Activated CD8-positive, alpha-beta T cell treated with anti-CD3 and anti-CD28 coated beads for 36 hours (primary cell): ENCODE results near the gene IL17C. TPM values are rescaled to one million over a fixed set of nuclear protein-coding genes. Genes with fewer than 3 reads are reported as not detected.

ENCODE experiments used
- ATAC-seq: fragments of 200-7000 bp; cut with Tn5 transposase; one replicate; pipeline ENCODE4 v1.10.0; 2021; ENCODE audit warnings: mild to moderate bottlenecking, moderate library complexity
- CTCF ChIA-PET: fragments of 350-600 bp; sonication (Branson Sonifier 250); formaldehyde crosslinking; loops from one replicate; lab custom pipeline; 2021; ENCODE audit warnings: antibody characterized with exemption; lab: Charles Lee
- POLR2A ChIA-PET: fragments of 350-600 bp; sonication (Branson Sonifier 250); formaldehyde crosslinking; loops from one replicate; lab custom pipeline; 2021; ENCODE audit warnings: antibody characterized with exemption; lab: Charles Lee
- DNase-seq: peaks from one replicate; pipeline ENCODE4 v3.0.0-alpha.2; 2020
- H3K27ac Mint-ChIP-seq: one replicate; pipeline ENCODE4 v1.8.0; 2021; ENCODE audit warnings: mild to moderate bottlenecking, mixed read lengths
- H3K27me3 Mint-ChIP-seq: one replicate; pipeline ENCODE4 v1.8.0; 2021; ENCODE audit warnings: mixed read lengths
- H3K36me3 Mint-ChIP-seq: one replicate; pipeline ENCODE4 v1.8.0; 2021; ENCODE audit warnings: low read depth, mixed read lengths
- H3K4me1 Mint-ChIP-seq: one replicate; pipeline ENCODE4 v1.8.0; 2021; ENCODE audit warnings: low read depth, mixed read lengths
- H3K4me3 Mint-ChIP-seq: one replicate; pipeline ENCODE4 v1.8.0; 2021; ENCODE audit warnings: mild to moderate bottlenecking, moderate library complexity, mixed read lengths
- H3K9me3 Mint-ChIP-seq: one replicate; pipeline ENCODE4 v1.8.0; 2021; ENCODE audit warnings: mixed read lengths
- CTCF ChIP-seq: fragments of 200-600 bp; IDR thresholded peaks from one replicate; pipeline ENCODE4 v1.8.0; 2022; ENCODE audit warnings: antibody characterized with exemption, mild to moderate bottlenecking
- intact Hi-C: fragments of 100-400 bp; cut with micrococcal nuclease; formaldehyde crosslinking; loops from one replicate; pipeline ENCODE4 v1.10.0; 2022
- total RNA-seq, 2 experiments: library from RNA; stranded (reverse); gene quantifications; one replicate each; pipeline ENCODE4 v1.2.3, GENCODE V29; 2021

The IL17C gene
- total RNA-seq, 2 experiments from 2014 or later = 0.31 TPM; not detected in 1

- POLR2A ChIA-PET = interaction anchor here (1.2 kb wide), 1 partner anchor 24 kb away, joined by 3 read pairs; no protein-coding TSS in a partner anchor
- TF ChIP-seq CTCF = no peak
- intact Hi-C loops = no loop called here
- H3K36me3 Mint-ChIP-seq = peaks cover 13% of the 10 kb centered on the region
- no peak overlapping the region for H3K27ac Mint-ChIP-seq
- H3K27me3 Mint-ChIP-seq = no peaks in the 10 kb centered on the region
- DNase-seq (no peak), ATAC-seq (no peak)
- CTCF ChIA-PET = no interaction called here
- H3K4me1 Mint-ChIP-seq = peaks cover 4% of the 10 kb centered on the region
- H3K4me3 Mint-ChIP-seq = no peak overlapping the region
- no peaks in the 10 kb centered on the region for H3K9me3 Mint-ChIP-seq
Measured at GRCh38 chr16:88613911-88614817, 24.2 kb upstream of the IL17C start.

GRCh38 chr16:88614818-88615580 lies 23.4 kb upstream of the IL17C start:
- intact Hi-C loops = no loop called here
- no peaks in the 10 kb centered on the region for H3K9me3 Mint-ChIP-seq
- peaks cover 16% of the 10 kb centered on the region for H3K36me3 Mint-ChIP-seq

DNA sequence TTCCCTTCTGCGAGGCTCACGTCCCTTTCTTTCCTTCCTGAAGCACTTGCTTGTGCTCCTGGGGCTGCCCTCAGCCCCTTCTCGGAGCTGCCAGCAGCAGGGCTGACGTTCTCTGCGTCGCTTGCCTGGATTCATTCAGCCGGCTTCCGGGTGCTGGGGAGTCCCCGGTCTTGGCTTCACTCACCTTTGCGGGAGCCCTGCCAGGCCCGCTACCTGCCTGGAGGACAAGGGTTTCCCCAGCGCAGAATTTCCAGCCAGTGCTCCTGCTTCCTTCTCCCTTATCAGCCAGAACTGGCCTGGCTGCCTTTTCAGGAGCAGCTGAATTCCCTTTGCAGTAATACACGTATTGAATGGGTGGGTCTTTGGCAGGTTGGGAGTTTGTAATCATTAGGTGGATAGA lies 22.1 kb upstream of the IL17C start:
- DNase-seq (no peak), ATAC-seq (no peak)
- H3K9me3 Mint-ChIP-seq = no peaks in the 10 kb centered on the region
- POLR2A ChIA-PET = interaction anchor here (1.2 kb wide), 1 partner anchor 30 kb away, joined by 3 read pairs; no protein-coding TSS in a partner anchor
- CTCF ChIA-PET = no interaction called here
- H3K27me3 Mint-ChIP-seq = no peaks in the 10 kb centered on the region
- intact Hi-C loops = no loop called here
- H3K4me3 Mint-ChIP-seq = no peak overlapping the region
- TF ChIP-seq CTCF = no peak
- peaks cover 21% of the 10 kb centered on the region for H3K4me1 Mint-ChIP-seq
- no peak overlapping the region for H3K27ac Mint-ChIP-seq
- H3K36me3 Mint-ChIP-seq = peaks cover 15% of the 10 kb centered on the region

More at GRCh38 chr16:88614818-88615580, 23.4 kb upstream of the IL17C start:
- CTCF ChIA-PET = no interaction called here
- Mint-ChIP-seq H3K4me1 (peaks cover 12% of the 10 kb centered on the region), H3K27ac (peak overlapping the region; percentile 26), H3K27me3 (no peaks in the 10 kb centered on the region), H3K4me3 (no peak overlapping the region)
- POLR2A ChIA-PET = interaction anchor here (1.2 kb wide), 1 partner anchor 25 kb away, joined by 3 read pairs; no protein-coding TSS in a partner anchor
- DNase-seq = no peak
- no peak for ATAC-seq
- no peak for TF ChIP-seq CTCF

DNA sequence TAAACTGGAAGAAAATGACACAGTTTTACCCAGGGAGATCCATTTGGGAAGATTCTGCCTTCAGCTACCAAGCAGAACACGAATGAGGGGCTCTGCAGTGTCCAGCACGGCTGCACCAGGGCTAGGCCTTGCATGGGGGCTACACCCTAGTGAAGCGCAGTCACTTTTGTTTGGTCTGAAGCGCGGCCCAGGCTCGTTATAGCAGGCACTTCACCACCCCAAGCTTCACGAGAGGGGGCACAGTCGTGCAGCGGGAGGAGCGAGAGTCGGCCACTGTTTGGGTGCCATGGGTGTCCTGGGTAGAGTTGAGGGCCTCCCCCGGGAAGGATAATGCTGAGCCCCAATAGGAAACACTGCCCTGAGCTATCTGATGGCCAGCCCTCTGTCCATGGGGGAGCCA lies 21.6 kb upstream of the IL17C start:
- H3K27ac Mint-ChIP-seq = no peak overlapping the region
- no peaks in the 10 kb centered on the region for H3K9me3 Mint-ChIP-seq
- no peaks in the 10 kb centered on the region for H3K27me3 Mint-ChIP-seq
- ChIA-PET POLR2A (interaction anchor here (0.6 to 1.2 kb wide), 2 partner anchors 9 to 30 kb away, joined by 3 read pairs; no protein-coding TSS in a partner anchor), CTCF (interaction anchor here (1.1 kb wide), 1 partner anchor 13 kb away, joined by 3 read pairs; no protein-coding TSS in a partner anchor)
- DNase-seq (no peak), ATAC-seq (no peak)
- H3K36me3 Mint-ChIP-seq = peaks cover 15% of the 10 kb centered on the region
- no peak overlapping the region for H3K4me3 Mint-ChIP-seq
- H3K4me1 Mint-ChIP-seq = peaks cover 21% of the 10 kb centered on the region
- TF ChIP-seq CTCF = no peak
- intact Hi-C loops = no loop called here
